GM10248 (cell line): ENCODE measurements around the gene SEPHS1.
"Not testable (repeated sequence)": the region's sequence is repeated elsewhere in the genome, so short reads cannot be mapped to it uniquely, and the experiment has no call there.

ENCODE experiments used
- CTCF ChIA-PET: fragments of 300-600 bp; sonication (Branson Sonifier 250); formaldehyde crosslinking; extraction: SDS; loops from one replicate; lab custom pipeline; 2021; ENCODE audit warnings: antibody characterized with exemption; lab: Yijun Ruan, JAX
- POLR2A ChIA-PET: fragments of 350-650 bp; sonication (Branson Sonifier 250); formaldehyde crosslinking; extraction: SDS; loops from one replicate; lab custom pipeline; 2020; ENCODE audit warnings: antibody characterized with exemption; lab: Yijun Ruan, JAX
- DNase-seq: peaks from one replicate; pipeline ENCODE4 v3.0.0; 2012; ENCODE audit errors: extremely low spot score
- TF ChIP-seq, protein P1 (sequence below): IDR thresholded peaks from 2 replicates; pipeline ENCODE4 v1.5.1; 2012; ENCODE audit warnings: mild to moderate bottlenecking, low read depth; ENCODE audit errors: extremely low read depth, missing control alignments, control extremely low read depth

Gene SEPHS1

DNA sequence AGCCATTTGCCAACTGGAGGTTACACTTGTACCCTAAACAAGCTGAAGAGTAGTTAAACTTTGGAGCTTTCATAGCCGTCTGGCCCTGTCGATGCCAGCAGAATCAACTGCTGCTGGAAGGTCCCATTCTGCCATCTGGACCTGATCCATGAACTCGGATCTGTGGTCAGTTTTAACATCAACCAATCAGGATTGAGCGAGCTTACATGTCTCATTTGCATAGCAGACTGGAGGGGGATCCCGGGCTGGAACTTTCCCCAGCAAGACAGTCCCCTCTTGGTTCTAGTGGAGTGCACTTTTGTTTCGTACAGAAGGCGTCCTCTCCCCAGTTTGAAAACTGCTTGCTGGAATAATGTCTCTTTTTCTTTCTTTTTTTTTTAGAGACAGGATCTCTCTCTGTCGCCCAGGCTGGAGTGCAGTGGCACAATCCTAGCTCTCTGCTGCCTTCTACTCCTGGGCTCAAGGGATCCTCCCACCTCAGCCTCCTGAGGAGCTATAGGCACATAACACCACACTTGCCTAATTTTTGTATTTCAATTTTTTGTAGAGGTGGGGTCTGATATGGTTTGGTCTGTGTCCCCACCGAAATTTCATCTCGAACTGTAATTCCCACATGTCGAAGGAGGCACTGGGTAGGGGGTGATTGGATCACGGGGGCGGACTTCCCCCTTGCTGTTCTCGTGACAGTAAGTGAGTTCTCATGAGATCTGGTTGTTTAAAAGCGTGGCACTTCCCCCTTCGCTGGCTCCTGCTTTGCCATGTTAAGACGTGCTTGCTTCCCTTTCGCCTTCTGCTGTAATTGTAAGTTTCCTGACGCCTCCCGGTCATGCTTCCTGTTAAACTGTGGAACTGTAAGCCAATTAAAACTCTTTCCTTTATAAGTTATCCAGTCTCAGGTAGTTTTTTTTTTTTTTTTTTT lies 42.8 kb upstream of the SEPHS1 start:
- CTCF ChIA-PET = interaction anchor here (1.0 to 1.1 kb wide), 2 partner anchors 17 to 19 kb away, joined by 3 read pairs; no protein-coding TSS in a partner anchor
- TF ChIP-seq, protein P1, sequence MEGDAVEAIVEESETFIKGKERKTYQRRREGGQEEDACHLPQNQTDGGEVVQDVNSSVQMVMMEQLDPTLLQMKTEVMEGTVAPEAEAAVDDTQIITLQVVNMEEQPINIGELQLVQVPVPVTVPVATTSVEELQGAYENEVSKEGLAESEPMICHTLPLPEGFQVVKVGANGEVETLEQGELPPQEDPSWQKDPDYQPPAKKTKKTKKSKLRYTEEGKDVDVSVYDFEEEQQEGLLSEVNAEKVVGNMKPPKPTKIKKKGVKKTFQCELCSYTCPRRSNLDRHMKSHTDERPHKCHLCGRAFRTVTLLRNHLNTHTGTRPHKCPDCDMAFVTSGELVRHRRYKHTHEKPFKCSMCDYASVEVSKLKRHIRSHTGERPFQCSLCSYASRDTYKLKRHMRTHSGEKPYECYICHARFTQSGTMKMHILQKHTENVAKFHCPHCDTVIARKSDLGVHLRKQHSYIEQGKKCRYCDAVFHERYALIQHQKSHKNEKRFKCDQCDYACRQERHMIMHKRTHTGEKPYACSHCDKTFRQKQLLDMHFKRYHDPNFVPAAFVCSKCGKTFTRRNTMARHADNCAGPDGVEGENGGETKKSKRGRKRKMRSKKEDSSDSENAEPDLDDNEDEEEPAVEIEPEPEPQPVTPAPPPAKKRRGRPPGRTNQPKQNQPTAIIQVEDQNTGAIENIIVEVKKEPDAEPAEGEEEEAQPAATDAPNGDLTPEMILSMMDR = no peak
- no peak for DNase-seq
- POLR2A ChIA-PET = interaction anchor here (0.6 kb wide), 1 partner anchor 292 kb away, joined by 3 read pairs; no protein-coding TSS in a partner anchor

DNA sequence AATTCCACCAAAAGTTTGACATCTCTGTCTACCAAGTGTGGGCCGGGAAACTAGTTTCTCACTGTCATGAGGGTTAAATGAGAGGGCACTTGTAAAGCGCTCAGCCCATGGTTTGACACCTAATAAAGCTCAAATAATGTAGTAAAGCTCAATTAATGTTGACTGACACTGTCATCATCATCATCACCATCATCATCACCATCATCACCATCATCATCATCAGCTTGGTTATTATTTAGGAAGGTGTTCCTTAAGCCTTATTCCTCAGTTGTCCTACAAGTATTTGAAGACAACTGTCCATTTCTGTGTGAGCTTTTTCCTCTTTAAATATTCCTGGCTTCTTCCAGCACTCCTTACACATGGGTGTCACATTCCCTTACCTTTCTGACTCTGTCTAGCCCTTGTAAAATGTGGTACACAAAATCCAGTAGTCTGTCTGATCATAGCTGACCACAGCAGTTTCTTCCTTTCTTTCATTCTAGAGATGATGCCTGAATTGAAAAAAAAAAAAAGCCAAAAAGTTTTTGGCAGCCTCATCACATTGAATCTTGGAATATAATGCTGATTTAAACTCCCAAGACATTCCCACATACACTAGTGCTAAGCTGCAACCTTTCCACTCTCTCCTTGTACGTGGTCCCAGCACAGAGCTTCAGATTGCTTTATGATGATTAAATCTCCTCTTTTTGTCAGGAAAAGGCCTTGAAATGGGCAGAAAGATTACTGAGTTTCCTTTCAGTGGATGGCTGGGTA lies 40.6 kb upstream of the SEPHS1 start:
- CTCF ChIA-PET = interaction anchor here (1.0 to 2.1 kb wide), 8 partner anchors 9 to 148 kb away, joined by 3 to 9 read pairs (median 4); no protein-coding TSS in a partner anchor
- no peak for DNase-seq
- TF ChIP-seq, protein P1 = no peak
- POLR2A ChIA-PET = no interaction called here

DNA sequence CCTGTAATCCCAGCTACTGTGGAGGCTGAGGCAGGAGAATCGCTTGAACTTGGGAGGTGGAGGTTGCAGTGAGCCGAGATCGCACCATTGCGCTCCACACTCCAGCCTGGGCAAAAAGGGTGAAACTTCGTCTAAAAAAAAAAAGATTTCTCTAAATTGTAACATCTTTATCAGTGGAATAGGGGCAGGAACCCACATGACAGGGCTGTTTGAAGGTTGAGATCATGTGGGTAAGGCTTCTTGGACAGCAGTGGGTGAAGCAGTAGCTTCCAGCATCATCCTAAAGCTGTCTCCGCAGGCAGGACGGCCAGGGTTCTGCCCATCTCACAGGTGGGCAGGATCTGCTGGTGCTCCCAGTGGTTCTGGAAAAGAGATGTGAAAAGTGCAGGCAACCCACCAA lies 37.9 kb upstream of the SEPHS1 start:
- TF ChIP-seq, protein P1 = no peak
- POLR2A ChIA-PET = no interaction called here
- CTCF ChIA-PET = interaction anchor here (0.7 kb wide), 1 partner anchor 14 kb away, joined by 5 read pairs; no protein-coding TSS in a partner anchor
- no peak for DNase-seq

DNA sequence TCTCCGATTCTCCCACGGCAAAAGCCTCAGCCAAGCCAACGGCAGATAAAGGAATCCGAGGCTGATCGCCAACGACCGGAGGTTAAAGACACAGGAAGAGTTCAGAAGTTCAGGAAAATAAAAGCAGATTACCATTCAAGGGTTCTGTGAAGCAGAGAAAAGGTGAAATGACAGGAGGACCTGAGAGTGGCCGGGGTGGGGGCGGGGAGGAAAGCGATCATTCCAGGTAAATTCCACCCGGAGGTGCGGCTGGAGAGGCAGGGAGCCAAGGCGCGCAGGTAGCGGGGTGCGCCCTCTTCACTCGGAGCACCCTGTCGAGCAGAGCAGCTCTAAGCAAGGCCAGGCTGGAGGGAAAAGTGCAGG lies 35.3 kb upstream of the SEPHS1 start:
- TF ChIP-seq, protein P1 = no peak
- POLR2A ChIA-PET = no interaction called here
- CTCF ChIA-PET = interaction anchor here (1.5 to 4.4 kb wide), 2 partner anchors 11 to 101 kb away, joined by 3 to 23 read pairs; no protein-coding TSS in a partner anchor
- DNase-seq = no peak

DNA sequence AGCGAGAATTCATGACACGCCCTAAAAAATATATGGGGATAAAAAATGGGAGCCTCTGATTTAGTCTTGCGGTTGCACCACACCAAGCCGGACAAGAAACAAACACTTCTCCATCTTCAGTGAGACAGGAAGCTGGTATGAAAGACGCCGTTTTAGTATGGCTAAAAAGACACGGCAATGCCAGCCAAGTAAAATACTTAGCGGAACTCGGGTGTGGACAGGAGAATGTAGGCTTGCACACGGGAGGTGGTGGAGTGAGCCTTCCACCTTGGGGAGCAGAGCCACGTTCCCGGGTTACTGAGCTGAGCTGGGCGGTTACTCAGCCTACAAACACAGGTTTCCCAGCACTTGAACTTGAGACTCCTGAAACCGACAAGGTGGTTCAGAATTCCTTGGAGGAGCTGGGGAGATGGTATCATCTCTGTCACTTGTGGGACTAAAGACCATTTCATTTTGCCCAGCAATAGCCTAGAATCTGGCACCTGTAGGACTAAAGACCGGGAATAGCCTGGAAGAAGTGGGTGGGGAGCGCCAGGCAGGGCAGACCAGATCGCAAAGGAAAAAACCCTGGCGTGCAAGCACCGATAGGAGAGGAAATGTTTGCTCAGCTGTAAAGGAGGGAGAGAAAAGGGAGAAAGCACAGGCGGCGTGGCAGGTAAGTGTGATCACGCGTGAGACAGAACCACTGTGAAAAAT lies 34.8 kb upstream of the SEPHS1 start:
- TF ChIP-seq, protein P1 = no peak
- ChIA-PET CTCF (interaction anchor here (4.4 kb wide), 1 partner anchor 10 kb away, joined by 23 read pairs; no protein-coding TSS in a partner anchor), POLR2A (no interaction called here)
- no peak for DNase-seq

DNA sequence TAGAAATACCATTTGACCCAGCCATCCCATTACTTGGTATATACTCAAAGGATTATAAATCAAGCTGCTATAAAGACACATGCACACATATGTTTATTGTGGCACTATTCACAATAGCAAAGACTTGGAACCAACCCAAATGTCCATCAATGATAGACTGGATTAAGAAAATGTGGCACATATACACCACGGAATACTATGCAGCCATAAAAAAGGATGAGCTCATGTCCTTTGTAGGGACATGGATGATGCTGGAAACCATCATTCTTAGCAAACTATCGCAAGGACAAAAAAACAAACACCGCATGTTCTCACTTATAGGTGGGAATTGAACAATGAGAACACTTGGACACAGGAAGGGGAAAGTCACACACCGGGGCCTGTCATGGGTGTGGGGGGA lies 31.0 kb upstream of the SEPHS1 start:
- POLR2A ChIA-PET, DNase-seq: not testable (repeated sequence)
- CTCF ChIA-PET = interaction anchor here (1.8 to 2.1 kb wide), 2 partner anchors 9 to 158 kb away, joined by 3 to 5 read pairs; no protein-coding TSS in a partner anchor
